GM18868 (cell line): ENCODE results near the gene KRT74.
"Not testable (repeated sequence)": the region's sequence is repeated elsewhere in the genome, so short reads cannot be mapped to it uniquely, and the experiment has no call there.

ENCODE experiments used
- ATAC-seq: cut with Tn5 transposase; IDR thresholded peaks from one replicate; pipeline ENCODE4 v1.9.1; 2021; ENCODE audit warnings: mild to moderate bottlenecking, moderate library complexity; ENCODE audit not compliant: unreplicated experiment

Gene KRT74

GRCh38 chr12:52603314-52603713 lies 29.7 kb upstream of the KRT74 start:
- no peak for ATAC-seq

GRCh38 chr12:52602552-52602951 lies 28.9 kb upstream of the KRT74 start:
- ATAC-seq = no peak

- no peak for ATAC-seq
Measured at GRCh38 chr12:52601671-52602070, 28.0 kb upstream of the KRT74 start.

- ATAC-seq = no peak
Measured at GRCh38 chr12:52600941-52601481, 27.4 kb upstream of the KRT74 start, which contains the start of gene KRT72. Gene KRT72 (minus strand): TSS chr12:52601463. CDS start chr12:52601452, 11 bp downstream.

GRCh38 chr12:52600475-52600874 lies 26.8 kb upstream of the KRT74 start:
- no peak for ATAC-seq

DNA sequence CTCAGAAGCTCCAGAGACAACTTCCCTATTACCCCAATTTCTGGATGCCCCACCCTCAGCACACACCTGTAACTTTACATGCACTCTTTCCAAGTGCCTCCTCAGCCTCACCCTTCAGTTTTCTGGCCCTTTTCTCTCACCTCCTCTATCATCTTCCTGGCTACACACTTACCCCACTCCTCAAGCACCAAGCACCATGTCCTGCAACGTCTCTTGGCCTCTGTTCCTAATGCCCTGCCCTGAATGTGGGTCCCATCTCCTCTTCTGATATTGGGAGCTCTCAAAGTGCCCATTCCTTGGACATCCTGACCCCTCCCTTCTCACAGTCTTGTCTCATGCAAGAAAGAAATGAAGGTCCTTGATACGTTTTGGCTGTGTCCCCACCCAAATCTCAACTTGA lies 26.4 kb upstream of the KRT74 start:
- ATAC-seq = no peak

DNA sequence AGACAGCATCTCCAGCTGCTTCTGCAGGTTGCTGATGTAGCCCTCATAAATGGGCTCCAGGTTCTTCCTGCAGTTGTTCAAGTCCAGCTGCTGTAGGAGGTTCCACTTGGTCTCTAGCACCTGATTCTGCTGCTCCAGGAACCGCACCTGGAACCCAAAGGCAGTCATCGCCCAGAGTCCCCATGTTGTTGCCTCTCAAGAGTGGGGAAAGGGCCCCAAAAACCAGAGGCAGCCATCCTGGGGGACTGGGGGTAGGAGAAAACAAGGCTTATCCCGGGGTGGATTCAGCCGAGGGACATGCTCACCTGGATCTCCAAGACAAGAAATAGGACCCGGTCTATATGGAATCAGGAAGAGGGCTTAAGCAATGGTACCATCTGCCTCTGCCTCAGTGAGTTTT lies 25.3 kb upstream of the KRT74 start:
- ATAC-seq = no peak

DNA sequence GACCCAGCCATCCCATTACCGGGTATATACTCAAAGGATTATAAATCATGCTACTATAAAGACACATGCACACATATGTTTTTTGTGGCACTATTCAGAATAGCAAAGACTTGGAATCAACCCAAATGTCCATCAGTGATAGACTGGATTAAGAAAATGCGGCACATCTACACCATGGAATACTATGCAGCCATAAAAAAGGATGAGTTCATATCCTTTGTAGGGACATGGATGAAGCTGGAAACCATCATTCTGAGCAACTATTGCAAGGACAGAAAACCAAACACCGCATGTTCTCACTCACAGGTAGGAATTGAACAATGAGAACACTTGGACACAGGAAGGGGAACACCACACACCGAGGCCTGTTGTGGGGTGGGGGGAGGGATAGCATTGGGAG lies 20.6 kb upstream of the KRT74 start:
- ATAC-seq = not testable (repeated sequence)

- no peak for ATAC-seq
Measured at GRCh38 chr12:52591521-52591920, 17.9 kb upstream of the KRT74 start.

GRCh38 chr12:52590021-52590420 lies 16.4 kb upstream of the KRT74 start:
- no peak for ATAC-seq

- no peak for ATAC-seq
Measured at GRCh38 chr12:52587563-52587962, 13.9 kb upstream of the KRT74 start.

GRCh38 chr12:52585946-52586345 lies 12.3 kb upstream of the KRT74 start:
- no peak for ATAC-seq

DNA sequence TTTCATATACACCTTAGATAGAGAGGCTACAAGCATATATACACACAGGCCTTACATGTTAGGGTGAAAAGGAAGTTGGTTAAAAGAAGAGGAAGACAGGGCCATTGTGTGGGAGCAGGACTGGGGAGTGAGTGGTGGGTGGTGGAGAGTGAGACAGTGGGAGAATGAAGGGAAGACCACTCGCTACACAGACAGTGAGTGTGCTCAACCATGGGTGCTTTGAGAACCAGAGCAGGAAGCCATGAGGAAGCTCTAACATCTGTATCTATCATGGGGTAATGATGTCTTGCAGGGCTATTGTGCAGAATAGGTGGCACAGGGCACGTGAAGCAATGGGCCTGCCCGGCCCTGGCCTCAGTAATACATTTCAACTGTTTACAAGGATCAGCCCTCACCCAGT lies 11.4 kb upstream of the KRT74 start:
- ATAC-seq = no peak

DNA sequence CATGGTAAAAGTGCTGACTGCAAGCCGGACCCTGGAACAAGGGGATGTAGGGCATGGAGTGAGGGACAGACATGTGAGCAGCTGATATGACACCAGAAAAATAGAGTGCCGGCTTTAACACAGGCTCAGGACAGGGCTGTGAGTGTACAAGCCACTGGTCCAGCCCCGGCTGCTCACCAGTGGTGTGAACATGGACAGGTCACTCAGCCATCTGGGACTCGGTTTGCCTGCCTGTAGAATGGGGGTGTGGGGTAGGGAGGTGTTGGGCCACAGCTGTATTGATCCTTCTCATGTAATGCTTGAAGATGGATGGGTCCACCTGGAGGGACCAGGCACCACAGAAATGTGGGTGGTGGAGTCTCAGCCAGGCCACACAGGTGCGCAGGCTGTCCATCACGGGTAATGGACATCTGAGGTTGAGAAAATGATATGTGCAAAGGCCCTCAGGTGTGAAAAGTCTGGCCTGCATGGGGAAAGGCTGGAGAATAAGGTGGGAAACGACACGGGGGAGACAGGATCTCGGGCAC lies 10.6 kb upstream of the KRT74 start:
- ATAC-seq = no peak

DNA sequence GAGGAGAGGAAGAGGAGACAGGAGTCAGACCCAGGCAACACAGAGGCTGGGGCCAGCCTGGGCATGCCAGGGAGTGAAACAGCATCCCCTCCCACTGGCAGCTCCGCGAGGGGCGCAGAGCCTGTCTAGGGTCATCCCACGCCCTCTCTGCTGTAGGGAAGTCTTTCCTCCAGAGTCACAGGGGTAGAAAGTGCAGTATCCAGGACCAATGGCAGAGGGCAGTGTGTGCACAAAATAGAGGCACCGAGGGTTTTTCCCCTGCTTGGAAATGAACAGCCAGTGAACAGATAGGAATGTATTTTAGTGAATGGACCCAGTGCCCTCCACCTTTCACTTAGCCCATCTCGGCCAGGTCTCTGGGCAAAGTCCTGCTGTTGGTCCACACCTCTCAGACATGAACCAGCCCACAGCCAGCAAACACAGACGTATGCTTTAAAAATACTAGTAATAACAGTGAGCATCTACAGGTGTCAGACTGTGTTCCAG lies 9.4 kb upstream of the KRT74 start:
- no peak for ATAC-seq

- no peak for ATAC-seq
Measured at GRCh38 chr12:52582486-52582885, 8.8 kb upstream of the KRT74 start.

DNA sequence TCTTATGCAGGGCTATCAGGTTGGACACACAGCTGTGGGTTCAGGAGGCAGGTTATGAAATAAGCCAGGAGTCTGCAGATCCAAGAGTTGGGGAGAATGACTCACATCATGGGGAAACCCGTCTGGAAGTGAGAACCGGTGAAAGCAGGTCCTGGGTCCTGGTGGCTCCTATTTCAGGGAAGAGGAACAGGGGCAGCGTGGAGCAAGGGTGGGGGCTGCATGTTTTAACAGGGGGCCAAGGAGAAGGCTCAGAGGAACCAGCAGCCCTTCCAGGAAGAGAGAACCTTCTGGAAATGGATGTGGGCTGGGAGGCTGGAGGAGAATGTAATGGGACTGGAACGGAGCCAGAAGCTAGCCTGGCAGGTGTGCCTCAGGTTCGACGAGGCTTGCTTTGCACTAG lies 7.8 kb upstream of the KRT74 start:
- ATAC-seq = no peak

- ATAC-seq = no peak
Measured at GRCh38 chr12:52581066-52581465, 7.4 kb upstream of the KRT74 start.

- no peak for ATAC-seq
Measured at GRCh38 chr12:52580496-52580895, 6.9 kb upstream of the KRT74 start.

DNA sequence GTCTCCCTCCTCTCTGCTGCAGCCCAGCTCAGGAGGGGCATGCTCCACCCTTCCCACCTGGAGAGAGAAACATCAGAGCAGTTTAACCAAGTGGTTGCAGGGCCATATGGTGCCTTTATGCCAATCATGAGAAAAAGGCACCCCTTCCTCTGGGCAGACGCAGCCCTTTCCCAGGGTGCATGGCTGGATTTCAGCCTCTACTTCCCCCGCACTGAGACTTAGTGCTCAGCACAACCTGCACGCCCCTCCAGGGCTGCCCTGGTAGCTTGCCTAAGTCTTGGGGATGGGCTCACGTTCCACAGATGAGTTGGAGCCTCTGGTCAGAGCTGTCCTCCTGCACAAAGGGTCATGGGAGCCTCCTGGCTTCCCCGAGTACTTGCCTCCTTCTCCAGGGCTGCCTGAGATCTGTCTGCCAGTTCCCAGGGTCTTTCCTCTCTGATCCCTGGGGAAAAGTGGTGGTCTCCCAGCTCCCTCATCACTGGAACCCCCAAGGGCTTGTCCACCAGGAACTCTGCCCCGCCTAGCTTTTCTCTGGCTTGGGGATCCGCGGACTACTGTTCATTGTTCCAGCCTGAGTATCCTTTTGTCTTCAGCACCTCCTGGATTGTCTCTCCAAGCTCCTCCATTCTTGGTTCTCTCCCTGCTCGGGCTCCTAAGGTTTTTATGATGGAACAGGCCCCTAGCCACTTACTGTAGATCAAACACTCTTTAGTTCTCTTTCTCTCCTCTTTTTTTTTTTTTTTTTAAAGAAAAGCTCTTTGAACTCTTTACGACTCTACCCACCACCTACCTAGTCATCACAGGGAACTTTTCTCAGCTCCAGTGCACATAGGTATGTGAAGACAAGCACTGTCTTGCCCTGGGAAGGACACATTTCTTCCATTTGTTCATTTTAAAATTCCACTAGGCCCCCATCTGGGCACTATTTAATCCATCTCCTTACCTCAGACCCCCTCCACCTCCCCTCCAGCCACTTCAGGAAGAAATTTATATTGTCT lies 6.1 kb upstream of the KRT74 start:
- ATAC-seq = no peak

GRCh38 chr12:52578469-52578868 lies 4.8 kb upstream of the KRT74 start:
- no peak for ATAC-seq

DNA sequence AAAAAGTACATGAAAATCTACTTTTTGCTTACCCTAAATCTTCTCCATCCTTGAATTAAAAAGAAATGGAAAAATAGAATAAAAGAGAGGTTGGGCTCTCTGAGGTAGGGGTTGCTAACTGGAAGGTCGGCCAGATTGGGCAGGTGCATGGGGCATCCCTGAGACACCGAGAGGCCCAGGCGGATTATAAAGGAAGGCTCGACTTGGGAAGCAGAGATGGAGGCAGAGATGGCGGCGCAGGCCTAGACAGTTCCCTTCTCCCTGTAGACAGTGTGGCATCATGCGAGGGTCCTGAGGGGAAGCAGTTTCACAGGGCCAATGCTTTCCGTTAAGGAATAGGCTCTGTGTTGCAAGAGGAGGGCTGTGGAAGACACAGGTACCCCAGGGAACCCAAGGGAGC lies 3.7 kb upstream of the KRT74 start:
- ATAC-seq = no peak
